Measurements from ENCODE around the gene ABCD1.

- TF ChIP-seq CTCF (IDR thresholded peaks at IDR 0.05) (no peak), EZH2 (IDR thresholded peaks at IDR 0.05) (no peak), EZH2phosphoT487 (IDR thresholded peaks at IDR 0.05) (no peak)
Measured at GRCh38 chrX:153776120-153776599, 51.5 kb downstream of the ABCD1 start.

Data from neural progenitor cell (in vitro differentiated cells).